Neural cell (in vitro differentiated cells): ENCODE results near the gene BLOC1S5. TPM values are rescaled to one million over a fixed set of nuclear protein-coding genes. Genes with fewer than 3 reads are reported as not detected.

Experiments
- H2AFZ ChIP-seq: fragments of 200-600, 300-800 bp; sonication (generic), shearing (Covaris generic); 2 replicates; pipeline ENCODE4 v1.6.0; 2014; ENCODE audit warnings: low read depth, mild to moderate bottlenecking, antibody characterized with exemption, low read length, moderate library complexity
- H3F3A ChIP-seq: fragments of 200-600 bp; shearing (Covaris generic); 2 replicates; pipeline ENCODE4 v1.6.1; 2016; ENCODE audit warnings: mild to moderate bottlenecking, moderate library complexity, mixed read lengths, antibody characterized with exemption, low read length; ENCODE audit not compliant: insufficient read depth, poor library complexity, severe bottlenecking
- H3K27ac ChIP-seq: fragments of 200-600, 300-800 bp; sonication (generic), shearing (Covaris generic); 2 replicates; pipeline ENCODE4 v1.5.1; 2014; ENCODE audit warnings: mild to moderate bottlenecking, low read length, moderate library complexity
- H3K27me3 ChIP-seq: fragments of 300-800, 200-600 bp; sonication (generic), shearing (Covaris generic); 2 replicates; pipeline ENCODE4 v1.6.0; 2014; ENCODE audit warnings: mild to moderate bottlenecking, low read depth, low read length, moderate library complexity; ENCODE audit not compliant: insufficient read depth
- H3K36me3 ChIP-seq: fragments of 300-800, 200-600 bp; sonication (generic), shearing (Covaris generic); 2 replicates; pipeline ENCODE4 v1.5.1; 2014; ENCODE audit warnings: mild to moderate bottlenecking, antibody characterized with exemption, low read length, moderate library complexity; ENCODE audit not compliant: insufficient read depth
- H3K4me2 ChIP-seq: fragments of 300-800, 200-600 bp; sonication (generic), shearing (Covaris generic); 2 replicates; pipeline ENCODE4 v1.6.0; 2014; ENCODE audit warnings: mild to moderate bottlenecking, low read length
- H3K4me3 ChIP-seq: fragments of 300-800, 200-600 bp; sonication (generic), shearing (Covaris generic); 2 replicates; pipeline ENCODE4 v1.5.1; 2014; ENCODE audit warnings: mild to moderate bottlenecking, low read length, moderate library complexity
- H3K79me2 ChIP-seq: fragments of 200-600 bp; shearing (Covaris generic); replicated peaks from 2 replicates; pipeline ENCODE4 v1.6.0; 2014; ENCODE audit warnings: mild to moderate bottlenecking, low read length, moderate library complexity; ENCODE audit not compliant: insufficient read depth
- H3K9ac ChIP-seq: fragments of 300-800, 200-600 bp; sonication (generic), shearing (Covaris generic); 2 replicates; pipeline ENCODE4 v1.6.1; 2016; ENCODE audit warnings: mild to moderate bottlenecking, low read length, mixed read lengths
- H3K9me2 ChIP-seq: fragments of 200-600 bp; shearing (Covaris generic); 2 replicates; pipeline ENCODE4 v1.6.1; 2016; ENCODE audit warnings: mild to moderate bottlenecking, low read length, mixed read lengths; ENCODE audit not compliant: insufficient read depth
- H3K9me3 ChIP-seq: fragments of 200-600, 300-800 bp; sonication (generic), shearing (Covaris generic); 2 replicates; pipeline ENCODE4 v1.6.1; 2016; ENCODE audit warnings: mild to moderate bottlenecking, mixed run types, low read length, moderate library complexity, mixed read lengths
- H4K20me1 ChIP-seq: fragments of 200-600 bp; shearing (Covaris generic); 2 replicates; pipeline ENCODE4 v1.6.1; 2016; ENCODE audit warnings: mild to moderate bottlenecking, mixed run types; ENCODE audit not compliant: insufficient read depth
- EP300 ChIP-seq: fragments of 450-650 bp; conservative IDR thresholded peaks from 2 replicates; pipeline ENCODE4 v1.6.1; 2014; ENCODE audit warnings: antibody characterized with exemption, mild to moderate bottlenecking, moderate library complexity; ENCODE audit not compliant: poor library complexity, severe bottlenecking
- EZH2 ChIP-seq: fragments of 200-600, 300-800 bp; shearing (Covaris generic), sonication (generic); IDR thresholded peaks from 2 replicates; pipeline ENCODE4 v1.6.1; 2014; ENCODE audit warnings: antibody characterized with exemption, low read length, borderline replicate concordance, mild to moderate bottlenecking; ENCODE audit not compliant: insufficient read depth, poor library complexity, severe bottlenecking
- MXI1 ChIP-seq: fragments of 450-650 bp; conservative IDR thresholded peaks from 2 replicates; pipeline ENCODE4 v1.6.1; 2014; ENCODE audit warnings: antibody characterized with exemption, mild to moderate bottlenecking; ENCODE audit not compliant: poor library complexity, severe bottlenecking
- POLR2AphosphoS5 ChIP-seq: IDR thresholded peaks from 2 replicates; pipeline ENCODE4 v1.6.1; 2012
- RAD21 ChIP-seq: fragments of 450-650 bp; conservative IDR thresholded peaks from 2 replicates; pipeline ENCODE4 v1.6.1; 2014; ENCODE audit warnings: antibody characterized with exemption, mild to moderate bottlenecking, moderate library complexity
- SMC3 ChIP-seq: fragments of 450-650 bp; conservative IDR thresholded peaks from 2 replicates; pipeline ENCODE4 v1.6.1; 2014; ENCODE audit warnings: antibody characterized with exemption, mild to moderate bottlenecking, moderate library complexity; ENCODE audit not compliant: poor library complexity
- TAF1 ChIP-seq: IDR thresholded peaks from 2 replicates; pipeline ENCODE4 v1.6.1; 2012; ENCODE audit warnings: low read depth
- polyA minus RNA-seq: library from RNA; depleted of rRNA, polyadenylated mRNA; stranded (reverse); fragments of >200 nt; gene quantifications from 2 replicates; pipeline ENCODE4 v1.2.3, GENCODE V29; 2014
- polyA plus RNA-seq: library from polyadenylated mRNA; depleted of rRNA; stranded (reverse); fragments of >200 nt; gene quantifications from 2 replicates; pipeline ENCODE4 v1.2.3, GENCODE V29; 2014
- TF ChIP-seq, protein P1 (sequence below): fragments of 450-650 bp; IDR thresholded peaks from 2 replicates; pipeline ENCODE4 v1.5.1; 2014; ENCODE audit warnings: antibody characterized with exemption, mild to moderate bottlenecking, moderate library complexity; ENCODE audit not compliant: poor library complexity, severe bottlenecking
- TF ChIP-seq, protein P2 (sequence below): IDR thresholded peaks from 2 replicates; pipeline ENCODE4 v1.6.1; 2012; ENCODE audit warnings: borderline replicate concordance

The BLOC1S5 gene, protein sequence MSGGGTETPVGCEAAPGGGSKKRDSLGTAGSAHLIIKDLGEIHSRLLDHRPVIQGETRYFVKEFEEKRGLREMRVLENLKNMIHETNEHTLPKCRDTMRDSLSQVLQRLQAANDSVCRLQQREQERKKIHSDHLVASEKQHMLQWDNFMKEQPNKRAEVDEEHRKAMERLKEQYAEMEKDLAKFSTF
- polyA plus RNA-seq (11.0 and 12.2 TPM in 2 replicates), polyA minus RNA-seq (34.3 and 34.6 TPM in 2 replicates)

DNA sequence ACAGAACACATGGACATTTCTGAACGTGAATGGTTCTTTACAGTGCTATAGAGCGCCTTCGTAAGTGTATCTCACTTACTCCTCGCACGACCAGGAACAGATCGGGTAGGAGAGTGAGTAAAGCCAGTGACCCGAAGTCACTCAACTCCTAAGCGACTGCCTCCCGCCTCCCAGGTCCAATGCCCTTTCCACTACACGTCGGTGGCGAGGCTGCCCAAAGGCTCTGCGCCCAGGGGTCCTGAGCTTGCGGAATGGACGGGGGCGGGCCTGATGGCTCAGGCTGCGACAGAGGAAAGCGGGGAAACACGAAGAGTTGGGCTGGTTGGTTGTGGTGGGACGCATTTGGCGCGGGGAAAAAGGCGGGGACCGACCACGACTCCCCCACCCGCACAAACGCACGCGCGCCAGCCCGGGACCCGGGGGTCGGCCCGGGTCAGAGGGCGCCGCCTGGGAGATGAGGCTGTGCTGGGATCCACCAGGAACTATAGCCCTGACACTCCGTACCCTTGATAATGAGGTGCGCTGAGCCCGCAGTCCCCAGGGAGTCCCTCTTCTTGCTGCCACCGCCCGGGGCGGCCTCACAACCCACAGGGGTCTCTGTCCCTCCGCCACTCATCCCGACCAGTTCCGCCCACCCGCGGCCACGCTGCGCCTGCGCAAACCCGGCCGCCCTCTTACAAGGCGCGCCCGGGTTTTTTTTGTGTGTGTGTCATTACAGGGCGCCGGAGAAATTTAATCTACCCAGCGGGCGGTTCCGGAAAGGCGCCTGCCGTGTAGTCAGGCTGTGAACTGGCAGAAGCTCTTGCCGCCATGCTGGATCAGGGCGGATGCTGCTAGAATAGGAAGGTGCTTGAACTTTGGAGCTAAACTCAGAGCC lies at the start of gene BLOC1S5:
Gene BLOC1S5 (minus strand): TSS at position 629 of the 877 bp plus-strand sequence. CDS start 13 bp downstream, at position 616.
- H3K4me2 ChIP-seq, result peak within 1 kb of the TSS; percentile 89
- peaks cover 5% of the 10 kb centered on the region for H3K36me3 ChIP-seq
- peak within 1 kb of the TSS; percentile 94 for H2AFZ ChIP-seq
- no peaks in the 10 kb centered on the region for H3K9me3 ChIP-seq
- no peaks in the 10 kb centered on the region for H4K20me1 ChIP-seq
- no peaks in the 10 kb centered on the region for H3K27me3 ChIP-seq
- H3K79me2 ChIP-seq, result no peaks in the 10 kb centered on the region
- peak within 1 kb of the TSS; percentile 96 for H3K4me3 ChIP-seq
- no peaks in the 10 kb centered on the region for H3K9me2 ChIP-seq
- no peaks in the 10 kb centered on the region for H3F3A ChIP-seq
- TF ChIP-seq TAF1 (no peak), MXI1 (peak; percentile 86), POLR2AphosphoS5 (peak; percentile 90), EP300 (peak; percentile 58), EZH2 (no peak), RAD21 (no peak), SMC3 (peak; percentile 58)
- TF ChIP-seq, protein P1, sequence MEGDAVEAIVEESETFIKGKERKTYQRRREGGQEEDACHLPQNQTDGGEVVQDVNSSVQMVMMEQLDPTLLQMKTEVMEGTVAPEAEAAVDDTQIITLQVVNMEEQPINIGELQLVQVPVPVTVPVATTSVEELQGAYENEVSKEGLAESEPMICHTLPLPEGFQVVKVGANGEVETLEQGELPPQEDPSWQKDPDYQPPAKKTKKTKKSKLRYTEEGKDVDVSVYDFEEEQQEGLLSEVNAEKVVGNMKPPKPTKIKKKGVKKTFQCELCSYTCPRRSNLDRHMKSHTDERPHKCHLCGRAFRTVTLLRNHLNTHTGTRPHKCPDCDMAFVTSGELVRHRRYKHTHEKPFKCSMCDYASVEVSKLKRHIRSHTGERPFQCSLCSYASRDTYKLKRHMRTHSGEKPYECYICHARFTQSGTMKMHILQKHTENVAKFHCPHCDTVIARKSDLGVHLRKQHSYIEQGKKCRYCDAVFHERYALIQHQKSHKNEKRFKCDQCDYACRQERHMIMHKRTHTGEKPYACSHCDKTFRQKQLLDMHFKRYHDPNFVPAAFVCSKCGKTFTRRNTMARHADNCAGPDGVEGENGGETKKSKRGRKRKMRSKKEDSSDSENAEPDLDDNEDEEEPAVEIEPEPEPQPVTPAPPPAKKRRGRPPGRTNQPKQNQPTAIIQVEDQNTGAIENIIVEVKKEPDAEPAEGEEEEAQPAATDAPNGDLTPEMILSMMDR, result peak; percentile 50
- TF ChIP-seq, protein P2, sequence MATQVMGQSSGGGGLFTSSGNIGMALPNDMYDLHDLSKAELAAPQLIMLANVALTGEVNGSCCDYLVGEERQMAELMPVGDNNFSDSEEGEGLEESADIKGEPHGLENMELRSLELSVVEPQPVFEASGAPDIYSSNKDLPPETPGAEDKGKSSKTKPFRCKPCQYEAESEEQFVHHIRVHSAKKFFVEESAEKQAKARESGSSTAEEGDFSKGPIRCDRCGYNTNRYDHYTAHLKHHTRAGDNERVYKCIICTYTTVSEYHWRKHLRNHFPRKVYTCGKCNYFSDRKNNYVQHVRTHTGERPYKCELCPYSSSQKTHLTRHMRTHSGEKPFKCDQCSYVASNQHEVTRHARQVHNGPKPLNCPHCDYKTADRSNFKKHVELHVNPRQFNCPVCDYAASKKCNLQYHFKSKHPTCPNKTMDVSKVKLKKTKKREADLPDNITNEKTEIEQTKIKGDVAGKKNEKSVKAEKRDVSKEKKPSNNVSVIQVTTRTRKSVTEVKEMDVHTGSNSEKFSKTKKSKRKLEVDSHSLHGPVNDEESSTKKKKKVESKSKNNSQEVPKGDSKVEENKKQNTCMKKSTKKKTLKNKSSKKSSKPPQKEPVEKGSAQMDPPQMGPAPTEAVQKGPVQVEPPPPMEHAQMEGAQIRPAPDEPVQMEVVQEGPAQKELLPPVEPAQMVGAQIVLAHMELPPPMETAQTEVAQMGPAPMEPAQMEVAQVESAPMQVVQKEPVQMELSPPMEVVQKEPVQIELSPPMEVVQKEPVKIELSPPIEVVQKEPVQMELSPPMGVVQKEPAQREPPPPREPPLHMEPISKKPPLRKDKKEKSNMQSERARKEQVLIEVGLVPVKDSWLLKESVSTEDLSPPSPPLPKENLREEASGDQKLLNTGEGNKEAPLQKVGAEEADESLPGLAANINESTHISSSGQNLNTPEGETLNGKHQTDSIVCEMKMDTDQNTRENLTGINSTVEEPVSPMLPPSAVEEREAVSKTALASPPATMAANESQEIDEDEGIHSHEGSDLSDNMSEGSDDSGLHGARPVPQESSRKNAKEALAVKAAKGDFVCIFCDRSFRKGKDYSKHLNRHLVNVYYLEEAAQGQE, result peak; percentile 62
- peak within 1 kb of the TSS; percentile 87 for H3K9ac ChIP-seq
- peak within 1 kb of the TSS; percentile 87 for H3K27ac ChIP-seq

DNA sequence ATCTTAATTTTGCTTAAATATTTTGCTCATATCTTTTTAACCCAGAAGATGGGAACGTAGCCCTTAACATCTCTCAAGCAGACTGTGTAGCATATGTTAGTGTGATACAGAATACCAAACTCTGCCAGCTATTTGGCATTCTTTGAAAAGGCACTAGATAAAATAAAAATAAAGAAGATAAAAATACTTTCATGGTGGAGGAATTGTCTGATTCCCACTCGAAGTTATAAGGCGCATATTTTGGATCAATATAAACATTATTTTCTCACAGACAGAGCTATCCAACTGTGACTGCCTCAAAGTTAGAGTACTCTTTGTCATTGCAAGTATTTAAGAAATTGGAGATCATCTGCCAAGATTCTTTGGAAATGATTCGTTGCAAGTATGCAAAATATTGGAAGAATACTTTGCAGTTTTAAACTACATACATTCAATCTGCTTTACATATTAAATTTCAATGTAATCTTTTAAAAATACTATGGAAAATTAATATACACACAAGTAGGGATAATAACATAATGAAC lies 49.0 kb upstream of the BLOC1S5 start:
- H3K4me2 ChIP-seq, result no peak overlapping the region
- no peaks in the 10 kb centered on the region for H3K9me3 ChIP-seq
- no peaks in the 10 kb centered on the region for H4K20me1 ChIP-seq
- TF ChIP-seq, protein P2, result no peak
- TF ChIP-seq EZH2, result no peak
- TF ChIP-seq TAF1, result no peak
- no peak for TF ChIP-seq SMC3
- no peak for TF ChIP-seq POLR2AphosphoS5
- no peak for TF ChIP-seq EP300
- no peak for TF ChIP-seq RAD21
- TF ChIP-seq MXI1, result no peak
- TF ChIP-seq, protein P1, result no peak
- no peak overlapping the region for H3K4me3 ChIP-seq
- H3K27ac ChIP-seq, result no peak overlapping the region
- H3K9ac ChIP-seq, result no peak overlapping the region
- H2AFZ ChIP-seq, result no peak overlapping the region
- H3K36me3 ChIP-seq, result no peaks in the 10 kb centered on the region
- H3K27me3 ChIP-seq, result no peaks in the 10 kb centered on the region
- H3K79me2 ChIP-seq, result no peaks in the 10 kb centered on the region
- no peaks in the 10 kb centered on the region for H3F3A ChIP-seq
- H3K9me2 ChIP-seq, result no peaks in the 10 kb centered on the region
